T-helper 17 cell (primary cell): ENCODE measurements around the gene SCAP. TPM values are rescaled to one million over a fixed set of nuclear protein-coding genes. Genes with fewer than 3 reads are reported as not detected.

Source experiments
- ATAC-seq: fragments of 150-1000 bp; cut with Tn5 transposase; 2 replicates; pipeline ENCODE4 v1.10.0; 2021; ENCODE audit warnings: mild to moderate bottlenecking, moderate library complexity
- DNase-seq, 3 donors: peaks; one replicate each; pipeline versions ENCODE4 v3.0.0 to v3.0.0-alpha.2; 2020 to 2021
- H3K9me3 ChIP-seq: one replicate; pipeline ENCODE4 v1.7.0; 2013; ENCODE audit warnings: low read length, mild to moderate bottlenecking; ENCODE audit not compliant: control insufficient read depth, poor library complexity, severe bottlenecking
- H3K27ac Mint-ChIP-seq: one replicate; pipeline ENCODE4 v1.8.0; 2022; ENCODE audit warnings: mild to moderate bottlenecking, moderate library complexity, mixed read lengths
- H3K27me3 Mint-ChIP-seq: one replicate; pipeline ENCODE4 v1.8.0; 2022; ENCODE audit warnings: mixed read lengths
- H3K36me3 Mint-ChIP-seq: one replicate; pipeline ENCODE4 v1.8.0; 2022; ENCODE audit warnings: low read depth, mixed read lengths
- H3K4me1 Mint-ChIP-seq: one replicate; pipeline ENCODE4 v1.8.0; 2022; ENCODE audit warnings: mild to moderate bottlenecking, mixed read lengths
- H3K4me3 Mint-ChIP-seq: one replicate; pipeline ENCODE4 v1.8.0; 2022; ENCODE audit warnings: mild to moderate bottlenecking, moderate library complexity, mixed read lengths
- total RNA-seq, 4 donors: library from RNA in 2 of 4; stranded (reverse) in 2 of 4; gene quantifications; one replicate each; pipeline ENCODE4 v1.2.3 and lab custom pipeline; 2022 to 2026

The SCAP gene
- total RNA-seq, 2 donors from 2014 or later: 78.5 to 81.9 TPM

- no peaks in the 10 kb centered on the region for H3K9me3 ChIP-seq
- DNase-seq (no peak), ATAC-seq (no peak)
- Mint-ChIP-seq H3K4me3 (no peak overlapping the region), H3K36me3 (peaks cover 3% of the 10 kb centered on the region), H3K27me3 (no peaks in the 10 kb centered on the region), H3K27ac (no peak overlapping the region), H3K4me1 (peaks cover 3% of the 10 kb centered on the region)
Measured at GRCh38 chr3:47436180-47436579, 39.6 kb downstream of the SCAP start.

- Mint-ChIP-seq H3K4me3 (no peak overlapping the region), H3K36me3 (peaks cover 3% of the 10 kb centered on the region), H3K27ac (no peak overlapping the region), H3K4me1 (peaks cover 7% of the 10 kb centered on the region), H3K27me3 (no peaks in the 10 kb centered on the region)
- H3K9me3 ChIP-seq: no peaks in the 10 kb centered on the region
- ATAC-seq (no peak), DNase-seq (no peak)
Measured at GRCh38 chr3:47434849-47435248, 40.9 kb downstream of the SCAP start.

GRCh38 chr3:47433796-47434195 lies 41.9 kb downstream of the SCAP start:
- H3K27me3 Mint-ChIP-seq: no peaks in the 10 kb centered on the region
- ATAC-seq: no peak

GRCh38 chr3:47432673-47433072 lies 43.1 kb downstream of the SCAP start:
- ATAC-seq (no peak), DNase-seq (no peak)
- peaks cover 8% of the 10 kb centered on the region for H3K4me1 Mint-ChIP-seq
- peak overlapping the region; percentile 60 for H3K27ac Mint-ChIP-seq
- H3K9me3 ChIP-seq: no peaks in the 10 kb centered on the region
- peaks cover 5% of the 10 kb centered on the region for H3K36me3 Mint-ChIP-seq
- no peak overlapping the region for H3K4me3 Mint-ChIP-seq
- no peaks in the 10 kb centered on the region for H3K27me3 Mint-ChIP-seq

More at GRCh38 chr3:47433796-47434195, 41.9 kb downstream of the SCAP start:
- Mint-ChIP-seq H3K36me3 (peaks cover 5% of the 10 kb centered on the region), H3K27ac (peak overlapping the region; percentile 60), H3K4me1 (peaks cover 8% of the 10 kb centered on the region), H3K4me3 (no peak overlapping the region)
- no peaks in the 10 kb centered on the region for H3K9me3 ChIP-seq
- DNase-seq: no peak

GRCh38 chr3:47431225-47431624 lies 44.5 kb downstream of the SCAP start:
- ATAC-seq (no peak), DNase-seq (no peak)
- H3K9me3 ChIP-seq: no peaks in the 10 kb centered on the region
- peaks cover 5% of the 10 kb centered on the region for H3K36me3 Mint-ChIP-seq
- H3K4me1 Mint-ChIP-seq: peaks cover 8% of the 10 kb centered on the region
- H3K27me3 Mint-ChIP-seq: no peaks in the 10 kb centered on the region
- H3K4me3 Mint-ChIP-seq: no peak overlapping the region
- peak overlapping the region; percentile 89 for H3K27ac Mint-ChIP-seq

GRCh38 chr3:47430606-47431005 lies 45.1 kb downstream of the SCAP start:
- H3K36me3 Mint-ChIP-seq: peaks cover 5% of the 10 kb centered on the region

GRCh38 chr3:47429476-47430270 lies 46.1 kb downstream of the SCAP start:
- ATAC-seq (no peak), DNase-seq (no peak)
- Mint-ChIP-seq H3K27me3 (no peaks in the 10 kb centered on the region), H3K36me3 (peaks cover 8% of the 10 kb centered on the region), H3K4me1 (peaks cover 10% of the 10 kb centered on the region), H3K27ac (peak overlapping the region; percentile 89), H3K4me3 (no peak overlapping the region)
- no peaks in the 10 kb centered on the region for H3K9me3 ChIP-seq

More at GRCh38 chr3:47430606-47431005, 45.1 kb downstream of the SCAP start:
- no peak for DNase-seq
- no peak for ATAC-seq
- H3K9me3 ChIP-seq: no peaks in the 10 kb centered on the region
- peak overlapping the region; percentile 89 for H3K27ac Mint-ChIP-seq
- H3K4me1 Mint-ChIP-seq: peaks cover 8% of the 10 kb centered on the region
- no peaks in the 10 kb centered on the region for H3K27me3 Mint-ChIP-seq
- no peak overlapping the region for H3K4me3 Mint-ChIP-seq

- peak overlapping the region; percentile 89 for H3K27ac Mint-ChIP-seq
- peaks cover 8% of the 10 kb centered on the region for H3K36me3 Mint-ChIP-seq
Measured at GRCh38 chr3:47428662-47429061, 47.1 kb downstream of the SCAP start.

GRCh38 chr3:47427866-47428265 lies 47.9 kb downstream of the SCAP start:
- H3K9me3 ChIP-seq: no peaks in the 10 kb centered on the region
- Mint-ChIP-seq H3K4me1 (peaks cover 9% of the 10 kb centered on the region), H3K36me3 (peaks cover 5% of the 10 kb centered on the region), H3K27me3 (no peaks in the 10 kb centered on the region), H3K4me3 (no peak overlapping the region), H3K27ac (no peak overlapping the region)
- no peak for DNase-seq
- ATAC-seq: no peak

More at GRCh38 chr3:47428662-47429061, 47.1 kb downstream of the SCAP start:
- peaks cover 10% of the 10 kb centered on the region for H3K4me1 Mint-ChIP-seq
- no peaks in the 10 kb centered on the region for H3K9me3 ChIP-seq
- DNase-seq (no peak), ATAC-seq (no peak)
- H3K27me3 Mint-ChIP-seq: no peaks in the 10 kb centered on the region
- H3K4me3 Mint-ChIP-seq: no peak overlapping the region

GRCh38 chr3:47425959-47426358 lies 49.8 kb downstream of the SCAP start:
- Mint-ChIP-seq H3K36me3 (peaks cover 5% of the 10 kb centered on the region), H3K27ac (no peak overlapping the region), H3K27me3 (no peaks in the 10 kb centered on the region), H3K4me3 (no peak overlapping the region), H3K4me1 (peaks cover 13% of the 10 kb centered on the region)
- ATAC-seq: no peak
- DNase-seq: no peak
- no peaks in the 10 kb centered on the region for H3K9me3 ChIP-seq

- Mint-ChIP-seq H3K4me3 (no peak overlapping the region), H3K4me1 (peaks cover 13% of the 10 kb centered on the region), H3K36me3 (peaks cover 5% of the 10 kb centered on the region), H3K27ac (peak overlapping the region; percentile 39), H3K27me3 (no peaks in the 10 kb centered on the region)
- ATAC-seq: no peak
- no peaks in the 10 kb centered on the region for H3K9me3 ChIP-seq
- DNase-seq: no peak
Measured at GRCh38 chr3:47425383-47425778, 50.4 kb downstream of the SCAP start.

GRCh38 chr3:47424434-47425382 lies 51.0 kb downstream of the SCAP start:
- Mint-ChIP-seq H3K4me3 (no peak overlapping the region), H3K4me1 (peaks cover 9% of the 10 kb centered on the region), H3K27me3 (no peaks in the 10 kb centered on the region), H3K27ac (peak overlapping the region; percentile 39), H3K36me3 (peaks cover 5% of the 10 kb centered on the region)
- no peaks in the 10 kb centered on the region for H3K9me3 ChIP-seq
- no peak for DNase-seq
- ATAC-seq: no peak

GRCh38 chr3:47423548-47424145 lies 52.1 kb downstream of the SCAP start:
- no peaks in the 10 kb centered on the region for H3K9me3 ChIP-seq
- peaks cover 11% of the 10 kb centered on the region for H3K4me1 Mint-ChIP-seq
- H3K36me3 Mint-ChIP-seq: peaks cover 5% of the 10 kb centered on the region
- H3K4me3 Mint-ChIP-seq: no peak overlapping the region
- DNase-seq (no peak), ATAC-seq (no peak)
- H3K27ac Mint-ChIP-seq: no peak overlapping the region
- no peaks in the 10 kb centered on the region for H3K27me3 Mint-ChIP-seq
